ENCODE results near the gene ARAP1. TPM values are rescaled to one million over a fixed set of nuclear protein-coding genes. Genes with fewer than 3 reads are reported as not detected.

ARAP1 gene
- total RNA-seq, 1 experiment from 2014 or later: 86.2 TPM

- Histone ChIP-seq H3K9me2 (replicated peaks; ENCODE audit: low read length) (no peaks in the 10 kb centered on the region), H3K4me2 (ENCODE audit: low read length) (no peak overlapping the region), H2AFZ (ENCODE audit: low read length) (no peak overlapping the region), H4K20me1 (ENCODE audit: low read length) (no peaks in the 10 kb centered on the region), H3K4me3 (ENCODE audit: low read length) (no peak overlapping the region), H3K27ac (ENCODE audit: low read length) (no peak overlapping the region), H3K9ac (ENCODE audit: low read length) (no peak overlapping the region), H3K9me3 (ENCODE audit: low read length) (no peaks in the 10 kb centered on the region), H3K4me1 (ENCODE audit: insufficient read depth, low read length) (no peaks in the 10 kb centered on the region), H3F3A (ENCODE audit: low read length, unreplicated experiment) (no peaks in the 10 kb centered on the region), H3K27me3 (ENCODE audit: low read length) (no peaks in the 10 kb centered on the region), H3K36me3 (ENCODE audit: low read depth, low read length) (no peaks in the 10 kb centered on the region), H3K79me2 (ENCODE audit: low read length) (no peaks in the 10 kb centered on the region)
- TF ChIP-seq EZH2 (IDR thresholded peaks at IDR 0.05; ENCODE audit: low read length, unreplicated experiment): no peak
- BruUV-seq (replicated peaks): no TSS peak
- intact Hi-C loops (cut with micrococcal nuclease): no loop called here
- ATAC-seq (no peak), DNase-seq (no peak)
- ChIA-PET CTCF (no interaction called here), POLR2A (ENCODE audit: unreplicated experiment) (no interaction called here)
Observed at GRCh38 chr11:72763823-72764222, 11.6 kb upstream of the ARAP1 start.

GRCh38 chr11:72762641-72763304, 10.6 kb upstream of the ARAP1 start:
- ATAC-seq (no peak), DNase-seq (no peak)
- Histone ChIP-seq H3K4me3 (ENCODE audit: low read length) (no peak overlapping the region), H3K4me1 (ENCODE audit: insufficient read depth, low read length) (no peaks in the 10 kb centered on the region), H3K27me3 (ENCODE audit: low read length) (no peaks in the 10 kb centered on the region), H2AFZ (ENCODE audit: low read length) (no peak overlapping the region), H3F3A (ENCODE audit: low read length, unreplicated experiment) (no peaks in the 10 kb centered on the region), H3K4me2 (ENCODE audit: low read length) (no peak overlapping the region), H3K27ac (ENCODE audit: low read length) (no peak overlapping the region), H3K9me2 (replicated peaks; ENCODE audit: low read length) (no peaks in the 10 kb centered on the region), H3K79me2 (ENCODE audit: low read length) (no peaks in the 10 kb centered on the region), H3K9me3 (ENCODE audit: low read length) (no peaks in the 10 kb centered on the region), H3K9ac (ENCODE audit: low read length) (no peak overlapping the region), H4K20me1 (ENCODE audit: low read length) (no peaks in the 10 kb centered on the region), H3K36me3 (ENCODE audit: low read depth, low read length) (no peaks in the 10 kb centered on the region)
- BruUV-seq (replicated peaks): no TSS peak
- intact Hi-C loops (cut with micrococcal nuclease): no loop called here
- CTCF ChIA-PET: no interaction called here
- POLR2A ChIA-PET (ENCODE audit: unreplicated experiment): no interaction called here
- no peak for TF ChIP-seq EZH2phosphoT487 (IDR thresholded peaks at IDR 0.05; ENCODE audit: borderline replicate concordance, low read length)

GRCh38 chr11:72760539-72761405, 8.6 kb upstream of the ARAP1 start:
- Histone ChIP-seq H3K9me3 (ENCODE audit: low read length) (no peaks in the 10 kb centered on the region), H3F3A (ENCODE audit: low read length, unreplicated experiment) (no peaks in the 10 kb centered on the region), H3K9ac (ENCODE audit: low read length) (no peak overlapping the region), H3K9me2 (replicated peaks; ENCODE audit: low read length) (no peaks in the 10 kb centered on the region), H3K4me1 (ENCODE audit: insufficient read depth, low read length) (no peaks in the 10 kb centered on the region), H3K4me2 (ENCODE audit: low read length) (no peak overlapping the region), H2AFZ (ENCODE audit: low read length) (no peak overlapping the region), H3K27me3 (ENCODE audit: low read length) (no peaks in the 10 kb centered on the region), H3K79me2 (ENCODE audit: low read length) (no peaks in the 10 kb centered on the region), H4K20me1 (ENCODE audit: low read length) (no peaks in the 10 kb centered on the region), H3K27ac (ENCODE audit: low read length) (no peak overlapping the region), H3K36me3 (ENCODE audit: low read depth, low read length) (no peaks in the 10 kb centered on the region), H3K4me3 (ENCODE audit: low read length) (no peak overlapping the region)
- ChIA-PET CTCF (no interaction called here), POLR2A (ENCODE audit: unreplicated experiment) (interaction anchor here (0.6 kb wide), 2 partner anchors 26 to 423 kb away, joined by 3 read pairs; no protein-coding TSS in a partner anchor)
- DNase-seq (no peak), ATAC-seq (peak; percentile 65)
- no TSS peak for BruUV-seq (replicated peaks)
- intact Hi-C loops (cut with micrococcal nuclease): no loop called here
- TF ChIP-seq EZH2 (IDR thresholded peaks at IDR 0.05; ENCODE audit: low read length, unreplicated experiment) (no peak), CTCF (conservative IDR thresholded peaks at IDR 0.05; ENCODE audit: low read depth, low read length) (no peak), EZH2phosphoT487 (IDR thresholded peaks at IDR 0.05; ENCODE audit: borderline replicate concordance, low read length) (no peak)

Data from PC-3 (cell line).